Naive thymus-derived CD8-positive, alpha-beta T cell (primary cell): ENCODE data around the gene MSH3. TPM values are rescaled to one million over a fixed set of nuclear protein-coding genes. Genes with fewer than 3 reads are reported as not detected.
"Not testable (repeated sequence)": the region's sequence is repeated elsewhere in the genome, so short reads cannot be mapped to it uniquely, and the experiment has no call there.

Source experiments
- ATAC-seq, 2 donors: fragments of 150-1000 bp; cut with Tn5 transposase in 1 of 2; sonication (Bioruptor Pico), chemical (Tn5 transposase) in 1 of 2; 1 replicate in 1 of 2; 2 replicates in 1 of 2; pipeline ENCODE4 v1.10.0; 2021; ENCODE audit warnings: mild to moderate bottlenecking in 2 of 2, moderate library complexity in 2 of 2
- POLR2A ChIA-PET: fragments of 350-600 bp; sonication (Branson Sonifier 250); formaldehyde crosslinking; loops from one replicate; lab custom pipeline; 2021; ENCODE audit warnings: antibody characterized with exemption; lab: Charles Lee
- DNase-seq, 10 donors: peaks; one replicate each; pipeline versions ENCODE4 v3.0.0 to v3.0.0-alpha.2; 2020 to 2022
- H3K27ac Mint-ChIP-seq, 10 donors: one replicate each; pipeline ENCODE4 v1.8.0; 2020 to 2022; ENCODE audit warnings: mild to moderate bottlenecking in 10 of 10, mixed read lengths in 10 of 10, moderate library complexity in 4 of 10, inconsistent platforms in 1 of 10
- H3K27me3 Mint-ChIP-seq, 5 donors: one replicate each; pipeline ENCODE4 v1.8.0; 2021 to 2022; ENCODE audit warnings: mixed read lengths in 5 of 5
- H3K36me3 Mint-ChIP-seq, 3 donors: one replicate each; pipeline ENCODE4 v1.8.0; 2020 to 2022; ENCODE audit warnings: mixed read lengths in 3 of 3, mild to moderate bottlenecking in 2 of 3, inconsistent platforms in 1 of 3
- H3K4me1 Mint-ChIP-seq, 4 donors: one replicate each; pipeline ENCODE4 v1.8.0; 2021 to 2022; ENCODE audit warnings: mixed read lengths in 4 of 4
- H3K4me3 Mint-ChIP-seq, 10 donors: one replicate each; pipeline ENCODE4 v1.8.0; 2020 to 2022; ENCODE audit warnings: mild to moderate bottlenecking in 10 of 10, mixed read lengths in 10 of 10, moderate library complexity in 6 of 10, inconsistent platforms in 1 of 10
- H3K9me3 Mint-ChIP-seq, 9 donors: one replicate each; pipeline ENCODE4 v1.8.0; 2020 to 2022; ENCODE audit warnings: mixed read lengths in 9 of 9, mild to moderate bottlenecking in 3 of 9, inconsistent platforms in 1 of 9, moderate library complexity in 1 of 9
- polyA plus RNA-seq, 3 donors: library from polyadenylated mRNA; unstranded; fragments of 300-500 nt; fragmentation: Illumina TruSeq; gene quantifications; one replicate each; pipeline ENCODE4 v1.2.3, GENCODE V29; 2021
- total RNA-seq, 8 experiments: library from RNA in 2 of 8; stranded (reverse) in 2 of 8; gene quantifications; one replicate each; pipeline ENCODE4 v1.2.3 and lab custom pipeline; 2021 to 2026

MSH3 gene
- total and polyA plus RNA-seq, 5 experiments from 2014 or later, result 11.0 to 16.3 (median 13.0) TPM

- H3K27me3 Mint-ChIP-seq, result no peaks in the 10 kb centered on the region
- no peak overlapping the region for H3K4me3 Mint-ChIP-seq
- H3K27ac Mint-ChIP-seq, result no peak overlapping the region
- ATAC-seq (no peak), DNase-seq (no peak)
- no peaks in the 10 kb centered on the region for H3K4me1 Mint-ChIP-seq
- H3K36me3 Mint-ChIP-seq, result peaks cover 0 to 64% (median 21%) of the 10 kb centered on the region in 3 donors
- H3K9me3 Mint-ChIP-seq, result no peaks in the 10 kb centered on the region
- POLR2A ChIA-PET, result no interaction called here
Observed at GRCh38 chr5:80631278-80632259, 22.9 kb upstream of the MSH3 start.

DNA sequence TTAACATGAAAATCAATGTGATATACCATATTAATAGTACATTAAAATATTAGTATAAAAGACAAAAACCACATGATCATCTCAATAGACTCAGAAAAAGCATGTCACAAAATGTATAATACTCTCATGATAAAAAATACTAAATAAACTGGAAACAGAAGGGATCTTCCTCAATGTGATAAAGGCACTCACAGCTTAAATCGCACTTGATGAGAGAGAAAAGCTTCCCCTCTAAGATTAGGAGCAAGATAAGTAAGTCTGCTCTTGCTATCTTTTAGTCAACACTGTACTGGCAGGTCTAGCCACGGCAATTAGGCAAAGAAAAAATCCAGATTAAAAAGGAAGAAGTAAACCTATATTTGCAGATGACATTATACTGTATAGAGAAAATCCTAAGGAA lies 21.8 kb upstream of the MSH3 start:
- no peak for ATAC-seq
- Mint-ChIP-seq H3K27ac (no peak overlapping the region), H3K4me1 (no peaks in the 10 kb centered on the region), H3K27me3 (no peaks in the 10 kb centered on the region), H3K9me3 (no peaks in the 10 kb centered on the region), H3K36me3 (peaks cover 0 to 72% (median 24%) of the 10 kb centered on the region in 3 donors), H3K4me3 (no peak overlapping the region)
- POLR2A ChIA-PET, result interaction anchor here (0.7 kb wide), 1 partner anchor 16 kb away, joined by 3 read pairs; no protein-coding TSS in a partner anchor
- no peak for DNase-seq

DNA sequence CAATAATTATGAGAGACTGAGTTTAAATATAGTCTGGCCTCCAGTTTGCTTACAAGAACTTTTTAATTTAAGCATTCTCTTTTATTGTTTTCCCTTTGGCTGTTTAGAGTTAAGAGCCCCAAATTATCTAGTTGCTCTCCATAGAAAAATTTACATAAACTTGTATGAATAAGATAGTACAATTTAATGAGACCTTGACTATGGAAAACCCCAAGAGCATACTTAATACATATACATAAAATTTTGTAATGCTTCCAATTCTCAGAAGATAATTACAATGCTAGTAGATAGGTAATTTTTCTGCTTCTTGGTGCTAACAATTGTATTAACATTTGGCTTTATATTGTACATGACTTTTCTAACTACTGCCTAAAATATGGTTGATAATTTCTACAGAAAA lies 20.3 kb upstream of the MSH3 start:
- ATAC-seq, result no peak
- no peak for DNase-seq
- Mint-ChIP-seq H3K4me1 (no peaks in the 10 kb centered on the region), H3K9me3 (no peaks in the 10 kb centered on the region), H3K4me3 (no peak overlapping the region), H3K27me3 (no peaks in the 10 kb centered on the region), H3K36me3 (peaks cover 4 to 83% (median 30%) of the 10 kb centered on the region in 3 donors), H3K27ac (no peak overlapping the region)
- POLR2A ChIA-PET, result no interaction called here

- no peaks in the 10 kb centered on the region for H3K27me3 Mint-ChIP-seq
- H3K27ac Mint-ChIP-seq, result no peak overlapping the region
- no peak for DNase-seq
- ATAC-seq, result no peak
- H3K36me3 Mint-ChIP-seq, result peaks cover 8 to 86% (median 51%) of the 10 kb centered on the region in 3 donors
- H3K4me3 Mint-ChIP-seq, result no peak overlapping the region
- H3K4me1 Mint-ChIP-seq, result peaks cover 0 to 2% (median under 1%) of the 10 kb centered on the region in 4 donors
- H3K9me3 Mint-ChIP-seq, result no peaks in the 10 kb centered on the region
- POLR2A ChIA-PET, result no interaction called here
Observed at GRCh38 chr5:80641353-80641752, 13.1 kb upstream of the MSH3 start.

DNA sequence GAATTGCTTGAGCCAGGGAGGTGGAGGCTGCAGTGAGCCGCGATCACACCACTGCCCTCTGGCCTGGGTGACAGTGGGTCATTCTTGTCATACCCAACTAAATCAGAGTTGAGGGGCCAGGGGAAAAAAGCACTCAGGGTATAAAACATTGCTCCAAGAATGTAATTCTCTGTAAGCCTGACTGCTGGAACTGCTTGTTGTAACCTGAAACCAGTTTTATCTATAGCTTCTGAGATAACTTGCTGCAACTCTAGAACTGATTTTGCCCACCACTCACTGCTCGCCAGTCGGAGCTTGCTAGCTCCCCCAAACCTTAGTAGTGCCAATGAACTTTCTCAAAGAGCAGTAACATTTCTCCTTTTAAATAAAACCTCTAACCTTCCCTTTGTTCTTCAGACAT lies 9.6 kb upstream of the MSH3 start:
- peaks cover 4 to 72% (median 39%) of the 10 kb centered on the region in 3 donors for H3K36me3 Mint-ChIP-seq
- ATAC-seq, result no peak
- no peaks in the 10 kb centered on the region for H3K27me3 Mint-ChIP-seq
- H3K4me1 Mint-ChIP-seq, result peaks cover 0 to 2% (median under 1%) of the 10 kb centered on the region in 4 donors
- H3K4me3 Mint-ChIP-seq, result no peak overlapping the region
- H3K9me3 Mint-ChIP-seq, result no peaks in the 10 kb centered on the region
- POLR2A ChIA-PET, result no interaction called here
- DNase-seq, result no peak
- H3K27ac Mint-ChIP-seq, result peak overlapping the region in 1 of 10 donors; percentile 4

DNA sequence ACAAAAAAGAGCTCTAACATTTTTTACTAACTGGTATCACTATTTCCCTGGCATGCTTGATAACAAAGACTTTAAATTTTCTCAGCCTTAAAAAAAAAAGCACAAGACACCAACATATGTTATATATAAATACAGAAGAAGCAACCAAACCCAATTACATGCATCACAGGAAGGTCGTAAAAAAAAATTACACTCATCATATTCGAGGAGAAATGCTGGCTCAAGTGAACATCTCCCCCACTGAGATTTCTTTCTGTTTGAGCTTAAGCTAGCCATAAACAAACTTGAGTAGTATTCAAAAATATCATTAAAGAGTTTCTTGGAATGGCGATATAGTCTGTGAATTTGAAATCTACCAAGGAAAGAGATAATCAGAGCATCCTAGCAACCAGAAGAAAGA lies 7.5 kb upstream of the MSH3 start:
- no peak overlapping the region for H3K27ac Mint-ChIP-seq
- H3K9me3 Mint-ChIP-seq, result no peaks in the 10 kb centered on the region
- no peak for ATAC-seq
- H3K36me3 Mint-ChIP-seq, result peaks cover 4 to 52% (median 25%) of the 10 kb centered on the region in 3 donors
- no peaks in the 10 kb centered on the region for H3K27me3 Mint-ChIP-seq
- DNase-seq, result no peak
- H3K4me3 Mint-ChIP-seq, result no peak overlapping the region
- POLR2A ChIA-PET, result no interaction called here
- H3K4me1 Mint-ChIP-seq, result peaks cover 0 to 2% (median under 1%) of the 10 kb centered on the region in 4 donors

DNA sequence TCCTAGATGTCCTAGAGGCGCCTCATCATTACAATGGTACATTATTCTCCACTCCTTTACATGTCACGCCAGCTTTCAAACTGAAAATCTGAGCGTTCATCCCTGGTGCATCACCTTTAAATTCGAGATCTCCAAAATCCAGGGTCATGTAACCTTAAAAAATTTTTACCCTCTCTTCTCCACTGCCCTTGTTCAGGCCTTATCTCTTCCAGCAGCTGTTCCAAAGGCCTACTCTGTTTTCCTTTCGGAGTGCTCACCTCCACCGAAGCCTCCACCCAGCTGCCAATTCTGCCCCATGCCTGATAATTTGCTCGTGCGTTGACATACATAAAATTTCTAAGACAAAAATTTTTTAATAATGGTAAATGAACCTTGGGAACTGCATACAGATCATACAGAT lies 950 bp upstream of the MSH3 start:
- Mint-ChIP-seq H3K27me3 (no peaks in the 10 kb centered on the region), H3K4me1 (peaks cover 13 to 33% (median 30%) of the 10 kb centered on the region in 4 donors), H3K27ac (peak overlapping the region in 6 of 10 donors; percentile 4 to 73 (median 26)), H3K36me3 (peaks cover 0 to 29% (median 8%) of the 10 kb centered on the region in 3 donors), H3K9me3 (no peaks in the 10 kb centered on the region), H3K4me3 (peak overlapping the region; percentile 62 to 99 (median 83))
- POLR2A ChIA-PET, result no interaction called here
- DNase-seq, result no peak
- no peak for ATAC-seq

DNA sequence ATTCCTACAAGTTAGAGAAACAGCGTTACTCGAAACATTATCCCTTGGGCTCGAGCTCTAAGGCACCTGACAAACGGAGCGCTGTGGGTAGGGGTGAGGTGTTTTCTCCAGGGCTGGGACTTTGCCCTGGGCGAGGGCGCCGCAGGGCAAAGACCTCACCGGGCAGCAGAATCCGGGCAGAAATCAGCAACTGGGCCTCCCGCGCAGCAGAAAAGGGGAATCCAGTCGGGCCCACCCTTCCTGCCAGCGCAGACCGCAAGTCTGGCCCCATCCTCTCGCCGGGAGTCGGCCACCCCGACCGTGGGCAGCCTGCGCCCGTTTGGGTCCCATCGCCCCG lies 430 bp upstream of the MSH3 start:
- POLR2A ChIA-PET, result interaction anchor here (1.0 to 1.1 kb wide), 2 partner anchors 246 to 442 kb away, joined by 3 read pairs; partner anchors contain the start of gene ZFYVE16
- H3K9me3 Mint-ChIP-seq, result no peaks in the 10 kb centered on the region
- peaks cover 13 to 33% (median 30%) of the 10 kb centered on the region in 4 donors for H3K4me1 Mint-ChIP-seq
- H3K27ac Mint-ChIP-seq, result peak overlapping the region in 7 of 10 donors; percentile 4 to 73 (median 61)
- peak overlapping the region; percentile 62 to 99 (median 83) for H3K4me3 Mint-ChIP-seq
- peaks cover 0 to 29% (median 10%) of the 10 kb centered on the region in 3 donors for H3K36me3 Mint-ChIP-seq
- no peak for ATAC-seq
- H3K27me3 Mint-ChIP-seq, result no peaks in the 10 kb centered on the region
- DNase-seq, result peak in 1 of 10 donors; percentile 8

- peak overlapping the region; percentile 63 to 99 (median 97) for H3K27ac Mint-ChIP-seq
- peak overlapping the region; percentile 85 to 99 (median 93) for H3K4me3 Mint-ChIP-seq
- H3K27me3 Mint-ChIP-seq, result no peaks in the 10 kb centered on the region
- H3K36me3 Mint-ChIP-seq, result peaks cover 11 to 40% (median 22%) of the 10 kb centered on the region in 3 donors
- H3K9me3 Mint-ChIP-seq, result no peaks in the 10 kb centered on the region
- no peak for DNase-seq
- no peak for ATAC-seq
- H3K4me1 Mint-ChIP-seq, result peaks cover 13 to 35% (median 33%) of the 10 kb centered on the region in 4 donors
- POLR2A ChIA-PET, result interaction anchor here (0.6 to 1.3 kb wide), 7 partner anchors 9 to 646 kb away, joined by 3 to 6 read pairs (median 3); partner anchors contain the start of genes ZCCHC9 and ZFYVE16
Observed at GRCh38 chr5:80655231-80655774, 851 bp downstream of the MSH3 start.

DNA sequence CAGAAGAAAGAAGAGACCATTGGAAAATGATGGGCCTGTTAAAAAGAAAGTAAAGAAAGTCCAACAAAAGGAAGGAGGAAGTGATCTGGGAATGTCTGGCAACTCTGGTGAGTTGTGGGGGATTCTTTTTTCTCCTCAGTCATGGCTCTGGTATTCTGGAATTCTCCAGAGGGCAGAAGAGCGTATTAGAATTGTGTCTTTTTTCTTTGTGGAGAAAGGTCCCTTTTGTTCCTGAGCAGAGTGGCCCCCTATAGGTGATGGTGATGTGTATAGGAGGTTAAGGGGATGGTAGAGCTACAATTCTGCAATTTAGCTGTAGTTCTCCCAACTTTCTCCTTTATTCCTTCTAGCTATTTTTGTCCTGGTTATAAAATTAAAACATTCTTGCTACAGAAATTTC lies 2.0 kb downstream of the MSH3 start:
- H3K36me3 Mint-ChIP-seq, result peaks cover 14 to 52% (median 30%) of the 10 kb centered on the region in 3 donors
- ATAC-seq (no peak), DNase-seq (no peak)
- peak overlapping the region in 7 of 10 donors; percentile 34 to 93 (median 45) for H3K4me3 Mint-ChIP-seq
- H3K9me3 Mint-ChIP-seq, result no peaks in the 10 kb centered on the region
- peaks cover 16 to 41% (median 40%) of the 10 kb centered on the region in 4 donors for H3K4me1 Mint-ChIP-seq
- POLR2A ChIA-PET, result interaction anchor here (1.3 kb wide), 1 partner anchor 17 kb away, joined by 3 read pairs; no protein-coding TSS in a partner anchor
- no peaks in the 10 kb centered on the region for H3K27me3 Mint-ChIP-seq
- H3K27ac Mint-ChIP-seq, result peak overlapping the region; percentile 49 to 99 (median 96)

DNA sequence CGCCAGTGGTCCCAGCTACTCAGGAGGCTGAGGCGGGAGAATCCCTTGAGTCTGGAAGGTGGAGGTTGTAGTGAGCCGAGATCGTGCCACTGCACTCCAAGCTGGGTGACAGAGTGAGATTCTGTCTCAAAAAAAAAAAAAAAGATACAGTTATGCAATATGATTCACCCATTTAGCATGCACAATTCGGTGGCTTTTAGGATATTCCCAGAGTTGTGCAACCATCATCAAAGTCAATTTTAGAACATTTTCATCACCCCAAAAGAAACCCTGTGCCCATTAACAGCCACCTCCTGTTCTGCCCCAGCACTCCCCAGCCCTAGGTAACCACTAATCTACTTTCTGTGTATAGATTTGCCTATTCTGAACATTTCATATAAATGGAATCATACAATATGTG lies 4.7 kb downstream of the MSH3 start:
- H3K9me3 Mint-ChIP-seq, result no peaks in the 10 kb centered on the region
- H3K36me3 Mint-ChIP-seq, result peaks cover 14 to 67% (median 46%) of the 10 kb centered on the region in 3 donors
- H3K4me3 Mint-ChIP-seq, result no peak overlapping the region
- no peak overlapping the region for H3K27ac Mint-ChIP-seq
- H3K27me3 Mint-ChIP-seq, result no peaks in the 10 kb centered on the region
- POLR2A ChIA-PET, result no interaction called here
- DNase-seq, result no peak
- H3K4me1 Mint-ChIP-seq, result peaks cover 11 to 39% (median 29%) of the 10 kb centered on the region in 4 donors
- ATAC-seq, result no peak

DNA sequence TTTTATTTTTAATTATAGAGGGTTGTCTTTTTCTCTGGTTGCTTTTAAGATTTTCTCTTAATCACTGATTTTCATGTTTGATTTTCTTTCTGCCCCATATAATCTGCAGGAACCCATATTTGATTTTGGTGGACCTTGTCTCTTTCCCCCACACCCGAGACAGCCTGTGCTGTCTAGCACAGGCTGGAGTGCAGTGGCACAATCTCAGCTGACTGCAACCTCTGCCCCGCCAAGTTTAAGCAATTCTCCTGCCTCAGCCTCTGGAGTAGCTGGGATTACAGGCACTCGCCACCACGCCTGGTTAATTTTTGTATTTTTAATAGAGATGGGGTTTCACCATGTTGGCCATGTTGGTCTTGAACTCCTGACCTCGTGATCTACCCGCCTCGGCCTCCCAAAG lies 6.2 kb downstream of the MSH3 start:
- Mint-ChIP-seq H3K4me1 (peaks cover 9 to 36% (median 21%) of the 10 kb centered on the region in 4 donors), H3K27ac (peak overlapping the region in 2 of 10 donors; percentile 26 to 90), H3K4me3 (peak overlapping the region in 1 of 10 donors; percentile 34), H3K36me3 (peaks cover 14 to 81% (median 55%) of the 10 kb centered on the region in 3 donors)
- H3K27me3 Mint-ChIP-seq, ATAC-seq, DNase-seq, POLR2A ChIA-PET, H3K9me3 Mint-ChIP-seq: not testable (repeated sequence)
